HCT116 (cell line): Measurements from ENCODE around the gene PHB1. TPM values are rescaled to one million over a fixed set of nuclear protein-coding genes. Genes with fewer than 3 reads are reported as not detected.

Experiments
- ATAC-seq: fragments of 200-7000 bp; cut with Tn5 transposase; 2 replicates; pipeline ENCODE4 v1.9.1; 2020; ENCODE audit warnings: mild to moderate bottlenecking, moderate library complexity
- BruUV-seq: library from RNA; stranded (reverse); fragments of 400-500 nt; replicated peaks from 2 replicates; lab custom pipeline; 2021; lab: Mats Ljungman, UMichigan
- CTCF ChIA-PET: fragments of 300-600 bp; sonication (Branson Sonifier 250); formaldehyde crosslinking; loops from one replicate; lab custom pipeline; 2021; ENCODE audit warnings: antibody characterized with exemption; lab: Charles Lee
- POLR2A ChIA-PET: fragments of 300-600, 350-600 bp; sonication (Branson Sonifier 250); formaldehyde crosslinking; loops from one replicate; lab custom pipeline; 2021; ENCODE audit warnings: antibody characterized with exemption; lab: Charles Lee
- RAD21 ChIA-PET, 2 experiments: fragments of 300-600 bp; sonication (Branson Sonifier 250); formaldehyde crosslinking; loops; one replicate each; lab custom pipeline; 2023; ENCODE audit warnings: low total read pairs in 2 of 2; ENCODE audit not compliant: uncharacterized antibody in 2 of 2, unreplicated experiment in 2 of 2, low non-redundant PET in 1 of 2; lab: Charles Lee
- DNase-seq: peaks from one replicate; pipeline ENCODE4 v3.0.0-alpha.2; 2010; ENCODE audit warnings: low read depth, low spot score
- H2AFZ ChIP-seq: fragments of 200-600 bp; shearing (Covaris generic), sonication (generic); 2 replicates; pipeline ENCODE4 v1.6.1; 2017; ENCODE audit warnings: low read depth, mixed run types, mixed read lengths, antibody characterized with exemption, low read length; ENCODE audit not compliant: poor library complexity, severe bottlenecking
- H3K27ac ChIP-seq: 2 replicates; pipeline ENCODE4 v1.5.1; 2012; ENCODE audit warnings: low read depth, low read length
- H3K27me3 ChIP-seq: fragments of 200-600 bp; sonication (generic); 2 replicates; pipeline ENCODE4 v1.6.1; 2016; ENCODE audit warnings: mixed run types, low read length, mixed read lengths; ENCODE audit not compliant: insufficient read depth
- H3K36me3 ChIP-seq, 2 experiments: fragments of 200-500 bp in 1 of 2; fragments of 200-600 bp in 1 of 2; sonication (Bioruptor generic) in 1 of 2; sonication (generic) in 1 of 2; 2 replicates each; pipeline versions ENCODE4 v1.5.1 to v1.6.1; 2014 to 2016; ENCODE audit warnings: low read length in 2 of 2, inconsistent platforms in 1 of 2, mixed read lengths in 1 of 2, mixed run types in 1 of 2; ENCODE audit not compliant: insufficient read depth in 2 of 2, control insufficient read depth in 1 of 2
- H3K4me1 ChIP-seq, 2 experiments: fragments of 200-600 bp in 1 of 2; sonication (generic) in 1 of 2; 2 replicates each; pipeline versions ENCODE4 v1.5.1 to v1.6.1; 2012 to 2017; ENCODE audit warnings: low read length in 2 of 2, inconsistent platforms in 1 of 2, mild to moderate bottlenecking in 1 of 2, mixed read lengths in 1 of 2, mixed run types in 1 of 2, moderate library complexity in 1 of 2; ENCODE audit not compliant: insufficient read depth in 2 of 2, control insufficient read depth in 1 of 2
- H3K4me2 ChIP-seq: fragments of 200-600 bp; sonication (generic); 2 replicates; pipeline ENCODE4 v1.6.1; 2017; ENCODE audit warnings: mixed run types, low read length, mixed read lengths
- H3K4me3 ChIP-seq, 2 experiments: fragments of 200-600 bp in 1 of 2; sonication (generic) in 1 of 2; replicated peaks in 1 of 2; 2 replicates each; pipeline ENCODE4 v1.5.1; 2011 to 2016; ENCODE audit warnings: low read length in 2 of 2, control low read depth in 1 of 2, low read depth in 1 of 2, mild to moderate bottlenecking in 1 of 2, mixed read lengths in 1 of 2, mixed run types in 1 of 2
- H3K79me2 ChIP-seq: fragments of 200-600 bp; sonication (generic); 2 replicates; pipeline ENCODE4 v1.6.1; 2017; ENCODE audit warnings: mild to moderate bottlenecking, mixed run types, low read length, moderate library complexity, mixed read lengths; ENCODE audit not compliant: insufficient read depth
- H3K9ac ChIP-seq: fragments of 200-600 bp; sonication (generic); 2 replicates; pipeline ENCODE4 v1.6.1; 2016; ENCODE audit warnings: low read length, mixed read lengths
- H3K9me2 ChIP-seq: fragments of 200-600 bp; sonication (generic), shearing (Covaris generic); 2 replicates; pipeline ENCODE4 v1.6.1; 2017; ENCODE audit warnings: mixed run types, mild to moderate bottlenecking, moderate library complexity; ENCODE audit not compliant: insufficient read depth
- H3K9me3 ChIP-seq, 2 experiments: fragments of 200-500 bp in 1 of 2; fragments of 200-600 bp in 1 of 2; sonication (Bioruptor generic) in 1 of 2; sonication (generic) in 1 of 2; 2 replicates each; pipeline ENCODE4 v1.6.1; 2014 to 2017; ENCODE audit warnings: low read length in 2 of 2, mixed read lengths in 2 of 2, inconsistent platforms in 1 of 2, low read depth in 1 of 2, mild to moderate bottlenecking in 1 of 2, mixed run types in 1 of 2, moderate library complexity in 1 of 2; ENCODE audit not compliant: control insufficient read depth in 1 of 2, insufficient read depth in 1 of 2
- H4K20me1 ChIP-seq: fragments of 200-600 bp; sonication (generic), shearing (Covaris generic); 2 replicates; pipeline ENCODE4 v1.6.1; 2017; ENCODE audit warnings: mixed run types, mild to moderate bottlenecking, moderate library complexity; ENCODE audit not compliant: insufficient read depth
- CBX3 ChIP-seq: IDR thresholded peaks from 2 replicates; pipeline ENCODE4 v1.6.1; 2012; ENCODE audit warnings: low read depth
- CEBPB ChIP-seq: IDR thresholded peaks from 2 replicates; pipeline ENCODE4 v1.6.1; 2012; ENCODE audit warnings: low read depth
- EGR1 ChIP-seq: IDR thresholded peaks from 2 replicates; pipeline ENCODE4 v1.6.1; 2012; ENCODE audit warnings: low read depth
- ELF1 ChIP-seq: IDR thresholded peaks from 2 replicates; pipeline ENCODE4 v1.6.1; 2012; ENCODE audit warnings: low read depth, borderline replicate concordance
- EZH2 ChIP-seq: fragments of 200-600 bp; sonication (generic); IDR thresholded peaks from 2 replicates; pipeline ENCODE4 v1.6.1; 2017; ENCODE audit warnings: antibody characterized with exemption, mixed run types
- EZH2phosphoT487 ChIP-seq: fragments of 200-600 bp; IDR thresholded peaks from 2 replicates; pipeline ENCODE4 v1.6.1; 2018; ENCODE audit warnings: antibody characterized with exemption, borderline replicate concordance
- JUND ChIP-seq: IDR thresholded peaks from 2 replicates; pipeline ENCODE4 v1.6.1; 2012
- MAX ChIP-seq: IDR thresholded peaks from 2 replicates; pipeline ENCODE4 v1.6.1; 2012
- SP1 ChIP-seq: IDR thresholded peaks from 2 replicates; pipeline ENCODE4 v1.6.1; 2012; ENCODE audit warnings: low read depth
- YY1 ChIP-seq: IDR thresholded peaks from 2 replicates; pipeline ENCODE4 v1.6.1; 2011; ENCODE audit warnings: low read length, low read depth, moderate library complexity, mild to moderate bottlenecking; ENCODE audit not compliant: insufficient replicate concordance; ENCODE audit errors: extremely low read depth
- ZBTB33 ChIP-seq: IDR thresholded peaks from 2 replicates; pipeline ENCODE4 v1.6.1; 2011; ENCODE audit warnings: mild to moderate bottlenecking, low read length, moderate library complexity; ENCODE audit not compliant: insufficient replicate concordance; ENCODE audit errors: extremely low read depth
- ZFX ChIP-seq: fragments of 450-650 bp; IDR thresholded peaks from 2 replicates; pipeline ENCODE4 v1.6.1; 2017
- ZNF274 ChIP-seq: fragments of 200-500 bp; sonication (Bioruptor generic); IDR thresholded peaks from 2 replicates; pipeline ENCODE4 v1.6.1; 2014; ENCODE audit warnings: mild to moderate bottlenecking, low read depth, low read length, inconsistent platforms
- intact Hi-C: fragments of 100-400 bp; cut with micrococcal nuclease; formaldehyde crosslinking; loops from 2 replicates; pipeline ENCODE4 v1.10.0; 2022
- total RNA-seq: library from RNA; stranded (reverse); gene quantifications from one replicate; pipeline ENCODE4 v1.2.1, GENCODE V29; 2021; ENCODE audit not compliant: unreplicated experiment

The PHB1 gene
- total RNA-seq, 1 experiment from 2014 or later, result 534 TPM

- H4K20me1 ChIP-seq, result no peaks in the 10 kb centered on the region
- peaks cover 5 to 20% of the 10 kb centered on the region in 2 experiments; a peak in 3 of 4 replicates for H3K4me1 ChIP-seq
- intact Hi-C loops, result no loop called here
- H3K36me3 ChIP-seq, result no peaks in the 10 kb centered on the region
- ChIA-PET RAD21 (no interaction called here), POLR2A (no interaction called here), CTCF (no interaction called here)
- H3K9me2 ChIP-seq, result no peaks in the 10 kb centered on the region
- no peak overlapping the region for H3K4me2 ChIP-seq
- no peaks in the 10 kb centered on the region for H3K79me2 ChIP-seq
- 0 out of 2 replicates have a peak, but pooled peaks cover 6% of the 10 kb centered on the region for H3K27me3 ChIP-seq
- H3K27ac ChIP-seq, result no peak overlapping the region
- H3K4me3 ChIP-seq, result no peak overlapping the region
- no peak for DNase-seq
- no peak overlapping the region for H2AFZ ChIP-seq
- no peak for ATAC-seq
- no peaks in the 10 kb centered on the region for H3K9me3 ChIP-seq
- H3K9ac ChIP-seq, result no peak overlapping the region
- BruUV-seq, result no TSS peak
- no peak for TF ChIP-seq ZFX
- no peak for TF ChIP-seq SP1
- no peak for TF ChIP-seq JUND
- no peak for TF ChIP-seq ELF1
- no peak for TF ChIP-seq ZBTB33
- no peak for TF ChIP-seq CEBPB
- no peak for TF ChIP-seq ZNF274
- TF ChIP-seq MAX, result no peak
- TF ChIP-seq EZH2, result no peak
- no peak for TF ChIP-seq EZH2phosphoT487
- TF ChIP-seq YY1, result no peak
- TF ChIP-seq CBX3, result no peak
- no peak for TF ChIP-seq EGR1
These were observed 35.5 kb upstream of the PHB1 start for GRCh38 chr17:49450181-49450580.
